ENCODE measurements around the gene SKIC8. TPM values are rescaled to one million over a fixed set of nuclear protein-coding genes. Genes with fewer than 3 reads are reported as not detected.

The SKIC8 gene
- total and polyA plus RNA-seq, 2 of the 13 experiments (the other 11 are each of a cell fraction or from before 2014, with no cell fraction given), result 69.5 to 70.6 TPM

GRCh38 chr15:78247911-78248310, 51.5 kb downstream of the SKIC8 start:
- POLR2A ChIA-PET, result no interaction called here
- no peak overlapping the region for H2AFZ ChIP-seq (ENCODE audit: low read length)
- no peak for TF ChIP-seq ATF7 (IDR thresholded peaks at IDR 0.05)
- TF ChIP-seq ATF7 (CRISPR knock-in tag; IDR thresholded peaks at IDR 0.05), result no peak
- no peak for TF ChIP-seq NR0B2 (CRISPR knock-in tag; IDR thresholded peaks at IDR 0.05)
- TF ChIP-seq ZNF253 (CRISPR knock-in tag; IDR thresholded peaks at IDR 0.05; ENCODE audit: borderline replicate concordance), result no peak
- no peak for TF ChIP-seq SIN3B (IDR thresholded peaks at IDR 0.05; ENCODE audit: low read length)
- no peak for TF ChIP-seq DMTF1 (CRISPR knock-in tag; IDR thresholded peaks at IDR 0.05)
- TF ChIP-seq NFE2 (CRISPR knock-in tag; IDR thresholded peaks at IDR 0.05), result no peak
- TF ChIP-seq KMT2B (CRISPR knock-in tag; IDR thresholded peaks at IDR 0.05), result no peak
- no peak for TF ChIP-seq ZSCAN30 (CRISPR knock-in tag; IDR thresholded peaks at IDR 0.05)
- TF ChIP-seq FUBP1 (CRISPR knock-in tag; IDR thresholded peaks at IDR 0.05; ENCODE audit: borderline replicate concordance), result no peak
- no peak for TF ChIP-seq HNF1B (CRISPR knock-in tag; IDR thresholded peaks at IDR 0.05)
- no peak for TF ChIP-seq CEBPG (CRISPR knock-in tag; IDR thresholded peaks at IDR 0.05)
- TF ChIP-seq POLR2G (IDR thresholded peaks at IDR 0.05; ENCODE audit: low read depth, low read length), result no peak
- TF ChIP-seq ZNF468 (CRISPR knock-in tag; IDR thresholded peaks at IDR 0.05), result no peak
- no peak for TF ChIP-seq ZNF547 (CRISPR knock-in tag; IDR thresholded peaks at IDR 0.05)
- TF ChIP-seq ZNF678 (CRISPR knock-in tag; IDR thresholded peaks at IDR 0.05), result no peak
- TF ChIP-seq MXI1 (IDR thresholded peaks at IDR 0.05; ENCODE audit: borderline replicate concordance, low read depth, low read length), result no peak
- no peak for TF ChIP-seq ZNF12 (CRISPR knock-in tag; IDR thresholded peaks at IDR 0.05)
- no peak for TF ChIP-seq ZNF414 (CRISPR knock-in tag; IDR thresholded peaks at IDR 0.05)
- TF ChIP-seq PPARG (CRISPR knock-in tag; conservative IDR thresholded peaks at IDR 0.05), result no peak
- TF ChIP-seq ZNF777 (CRISPR knock-in tag; IDR thresholded peaks at IDR 0.05), result no peak
- no peaks in the 10 kb centered on the region for H3K36me3 ChIP-seq (replicated peaks in 1 of 2; ENCODE audit: control insufficient read depth in 1 of 2, insufficient read depth in 2 of 2, low read length in 2 of 2)
- no peaks in the 10 kb centered on the region for H3K79me2 ChIP-seq (ENCODE audit: insufficient read depth, low read length)
- FAIRE-seq, result no peak
- BruUV-seq (replicated peaks), result no TSS peak
- H3K4me3 ChIP-seq (replicated peaks in 1 of 3; ENCODE audit: insufficient read depth in 1 of 3, low read depth in 2 of 3, low read length in 3 of 3), result no peak overlapping the region
- intact Hi-C loops (cut with micrococcal nuclease; ENCODE audit: unreplicated experiment) (no loop called here), in situ Hi-C loops (cut with HindIII; ENCODE audit: extremely low pct_ligation_motif_present, low pct_unique_long_range_greater_than_20kb) (loop anchor here (25.0 kb wide), 1 partner anchor 286 kb away; no protein-coding TSS in a partner anchor)
- H3K4me2 ChIP-seq (ENCODE audit: low read depth, low read length), result no peak overlapping the region
- no peak for ATAC-seq
- H3K27me3 ChIP-seq (ENCODE audit: control insufficient read depth in 1 of 2, insufficient read depth in 2 of 2, low read length in 2 of 2), result no peaks in the 10 kb centered on the region
- H3K9me3 ChIP-seq (ENCODE audit: low read length), result no peaks in the 10 kb centered on the region
- 0% methylated on average over 1 of the region's 1 CpG for WGBS (ENCODE audit: low lambda C conversion rate)
- CTCF ChIA-PET (ENCODE audit: low intra/inter-chr PET ratio, low total read pairs), result no interaction called here
- H3K27ac ChIP-seq (ENCODE audit: extremely low read length, insufficient read depth, low read length), result no peak overlapping the region
- no peak for DNase-seq (ENCODE audit: low spot score)
- H4K20me1 ChIP-seq (ENCODE audit: insufficient read depth, low read length), result no peaks in the 10 kb centered on the region
- no peak overlapping the region for H3K9ac ChIP-seq (ENCODE audit: insufficient read depth, low read depth, low read length)
- peaks cover 21% of the 10 kb centered on the region for H3K4me1 ChIP-seq (ENCODE audit: insufficient read depth, low read length)
